T-helper 1 cell (primary cell): ENCODE data around the gene TEKT2.

ENCODE experiments used
- DNase-seq, 5 donors: peaks; one replicate each; pipeline ENCODE4 v3.0.0-alpha.2; 2012 to 2020

TEKT2 gene

DNA sequence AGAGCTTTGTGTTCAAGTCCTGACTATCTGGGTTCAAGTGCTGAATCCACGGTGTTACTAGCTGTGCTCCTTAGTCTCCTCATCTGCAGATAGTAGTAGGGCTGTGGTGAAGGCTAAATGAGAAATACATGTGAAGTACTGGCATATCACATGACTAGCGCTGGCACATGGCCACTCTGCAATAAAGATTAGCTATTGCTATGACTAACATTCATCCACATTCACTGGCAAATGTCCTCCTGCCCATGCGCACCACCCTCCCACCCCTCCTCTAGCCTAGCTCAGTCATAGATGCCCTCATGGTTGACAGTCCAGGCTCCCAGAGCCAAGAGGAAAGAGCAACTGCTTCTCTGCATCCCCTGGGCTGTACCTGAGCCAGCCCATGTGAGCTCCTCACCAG lies 49.6 kb downstream of the TEKT2 start:
- no peak for DNase-seq

DNA sequence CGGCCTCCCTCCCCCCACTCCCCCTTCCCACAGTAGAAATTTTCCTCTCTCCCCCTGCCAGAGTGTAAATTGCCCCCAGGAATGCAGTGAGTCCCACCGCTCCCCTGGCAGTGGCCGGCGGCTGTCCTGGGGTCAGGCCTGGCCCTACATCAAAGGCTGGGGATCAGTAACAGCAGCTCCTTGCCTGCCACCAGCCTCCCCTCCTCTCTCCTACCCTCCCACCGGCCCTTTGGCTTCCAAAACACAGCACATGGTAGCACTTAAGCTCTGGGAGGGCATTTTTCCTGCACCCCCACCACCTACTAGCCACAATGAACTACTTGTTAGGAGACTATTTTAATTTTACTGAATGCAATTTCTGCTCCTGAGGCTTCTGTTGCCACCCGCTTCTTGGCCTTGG lies 50.1 kb downstream of the TEKT2 start:
- no peak for DNase-seq

DNA sequence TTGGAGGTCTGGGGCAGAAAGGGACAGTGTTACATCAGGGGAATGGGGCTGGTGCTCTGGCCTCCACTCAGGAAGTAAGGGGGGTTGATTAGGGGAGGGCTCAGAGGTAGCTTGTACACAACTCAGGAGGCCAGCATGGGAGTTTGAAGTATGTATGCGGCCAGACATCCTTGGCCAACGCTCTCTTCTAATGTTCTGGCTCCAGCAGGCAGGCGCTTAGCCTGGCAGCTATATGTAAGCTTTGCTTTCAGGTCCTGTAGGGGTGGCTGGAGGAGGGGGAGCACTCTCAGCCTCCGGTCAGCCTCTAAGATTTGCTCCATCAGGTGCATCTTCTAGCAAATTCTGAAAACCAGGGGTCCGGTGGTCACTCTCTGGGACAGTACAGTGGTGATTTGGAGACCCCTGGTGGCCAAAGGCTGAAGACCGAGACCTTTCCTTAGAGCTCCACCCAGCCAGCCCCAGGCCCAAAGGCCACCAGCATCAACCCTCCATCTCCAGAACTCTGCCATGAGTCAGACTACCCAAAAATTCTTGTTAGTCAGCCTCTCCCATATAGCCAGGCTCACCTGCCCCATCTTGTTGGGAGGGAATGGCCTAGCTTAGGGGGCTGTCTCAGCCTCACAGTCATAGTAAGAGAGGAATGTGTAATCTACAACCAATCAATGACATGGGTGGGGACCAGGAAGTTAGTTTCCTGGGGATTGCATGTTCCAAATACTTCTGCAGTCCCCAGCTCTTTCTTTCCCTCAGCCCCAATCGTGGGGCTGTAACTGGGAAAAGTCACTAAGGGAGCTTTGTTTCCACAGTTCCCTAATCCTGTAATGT lies 50.8 kb downstream of the TEKT2 start:
- DNase-seq = no peak

DNA sequence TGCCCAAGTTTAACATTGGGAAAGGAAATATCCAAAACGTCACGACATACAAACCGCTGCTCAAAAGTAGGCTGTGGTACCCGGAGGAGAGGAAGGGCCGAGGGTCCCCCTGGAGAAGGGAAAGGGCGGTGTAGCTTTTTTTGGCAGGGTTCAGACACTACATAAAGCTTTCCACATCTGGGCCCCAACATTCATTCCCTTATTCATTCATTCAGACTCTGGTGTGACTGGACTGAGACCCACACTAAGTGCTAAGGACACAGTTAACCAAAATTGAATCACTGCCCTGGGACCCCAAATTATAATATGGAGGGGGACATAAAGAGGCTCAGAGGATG lies 51.4 kb downstream of the TEKT2 start:
- DNase-seq = no peak

DNA sequence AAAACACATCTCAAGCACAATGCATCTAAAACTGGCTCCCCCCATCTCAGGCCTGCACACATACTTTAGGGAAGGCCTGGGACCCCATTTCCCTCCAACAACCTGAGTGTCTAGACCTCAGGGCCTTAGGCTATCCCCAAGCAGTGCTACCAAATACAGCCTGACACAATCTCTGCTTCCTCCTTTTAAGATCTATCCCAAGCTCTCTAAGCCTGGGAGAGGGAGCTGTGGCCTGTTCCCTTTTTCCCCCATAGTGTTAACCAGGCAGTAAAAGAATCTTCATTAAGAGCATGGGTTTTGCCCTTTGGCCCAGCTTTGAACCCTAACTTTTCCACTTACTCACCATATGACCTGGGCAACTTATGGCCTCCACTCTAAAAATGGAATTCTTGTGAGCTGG lies 51.9 kb downstream of the TEKT2 start:
- DNase-seq = no peak

DNA sequence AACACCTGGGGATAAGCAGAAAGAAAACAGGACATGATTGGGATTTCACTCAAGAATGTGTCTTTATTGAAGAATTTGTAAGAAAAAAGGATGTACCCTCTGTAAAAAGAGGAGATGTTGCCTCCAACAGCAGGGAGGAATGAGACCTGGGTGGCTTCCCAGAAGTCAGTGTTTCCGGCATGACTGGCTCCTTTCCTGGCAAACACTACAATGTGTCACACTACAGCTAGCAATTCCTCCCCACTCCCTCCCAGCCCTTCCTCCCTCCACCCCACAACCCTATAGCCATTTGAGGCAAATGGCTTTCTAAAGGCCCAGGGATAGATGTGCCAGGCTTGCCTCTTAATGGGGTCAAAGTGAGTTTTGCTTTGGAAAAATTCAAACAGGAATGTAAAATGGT lies 52.6 kb downstream of the TEKT2 start:
- no peak for DNase-seq

DNA sequence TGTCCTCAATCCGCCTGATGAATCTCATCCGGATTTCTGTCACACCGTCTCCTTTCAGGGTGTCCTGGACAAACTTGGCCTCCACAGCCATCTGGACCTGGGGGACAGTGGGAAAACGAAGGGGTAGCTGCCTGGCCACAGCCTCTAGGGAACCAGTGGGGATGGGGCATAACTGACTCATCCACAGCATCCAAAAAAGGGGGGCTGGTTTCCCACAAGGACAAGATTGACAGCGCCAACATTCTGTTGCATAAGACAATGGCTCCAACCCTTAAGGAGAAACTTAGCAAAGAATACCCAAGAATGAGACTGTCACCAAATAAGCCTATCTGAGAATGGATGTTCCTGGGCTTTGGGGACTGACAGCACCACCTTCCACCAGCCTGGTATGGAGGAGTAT lies 53.3 kb downstream of the TEKT2 start:
- no peak for DNase-seq

DNA sequence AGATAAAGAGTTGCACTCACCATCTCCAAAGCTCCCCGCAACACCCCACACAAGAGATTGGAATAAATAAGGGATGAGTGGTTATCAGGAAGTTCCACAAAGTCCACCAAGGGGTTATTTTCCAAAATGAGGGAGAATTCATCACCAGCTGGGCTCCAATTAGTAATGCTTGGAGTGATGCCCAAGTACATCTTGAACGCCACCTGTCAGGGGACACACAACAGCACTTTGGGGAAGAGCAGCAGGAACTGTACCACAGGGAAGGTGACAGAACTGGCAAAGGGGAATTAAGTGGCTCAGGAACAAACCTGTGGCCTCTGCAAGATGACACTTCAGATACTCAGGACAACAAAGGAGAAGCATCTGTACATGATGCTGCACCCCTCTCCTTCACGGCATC lies 53.9 kb downstream of the TEKT2 start:
- DNase-seq = no peak
